ENCODE measurements around the gene CLASP1. TPM values are rescaled to one million over a fixed set of nuclear protein-coding genes. Genes with fewer than 3 reads are reported as not detected.
"Not testable (repeated sequence)": the region's sequence is repeated elsewhere in the genome, so short reads cannot be mapped to it uniquely, and the experiment has no call there.

The CLASP1 gene
- total and polyA plus RNA-seq, 2 experiments from 2014 or later = 20.1 to 37.4 TPM

DNA sequence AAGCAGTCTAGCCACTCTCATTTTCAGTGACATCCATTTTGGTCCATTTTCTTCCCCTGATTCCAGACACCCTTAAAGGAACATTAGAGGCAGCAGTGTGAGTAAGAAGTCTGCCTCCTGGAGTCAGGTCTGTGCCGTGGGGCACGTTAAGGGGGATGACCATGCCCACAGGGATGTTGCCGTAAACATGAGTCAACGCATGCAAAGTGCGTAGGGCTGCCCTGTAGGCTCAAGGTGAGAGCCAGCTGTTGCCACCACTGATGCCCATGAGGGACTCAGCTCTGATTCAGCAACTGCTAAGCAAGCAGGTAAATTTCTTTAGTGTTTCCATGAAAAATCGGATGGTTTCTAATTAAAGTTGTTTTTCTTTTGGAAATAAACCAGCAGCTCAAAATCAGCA is 302.9 kb downstream of the CLASP1 start:
- no peak for DNase-seq
- peaks cover 8% of the 10 kb centered on the region for H3K36me3 ChIP-seq (ENCODE audit: low read depth)
- TF ChIP-seq EZH2phosphoT487 (IDR thresholded peaks at IDR 0.05; ENCODE audit: insufficient read depth, low read depth) (no peak), EZH2 (IDR thresholded peaks at IDR 0.05; ENCODE audit: insufficient read depth, poor library complexity, severe bottlenecking) (no peak)
- no peaks in the 10 kb centered on the region for H3F3A ChIP-seq (ENCODE audit: insufficient read depth)
- H3K27me3 ChIP-seq (replicated peaks; ENCODE audit: insufficient read depth) = no peaks in the 10 kb centered on the region
- H3K4me2 ChIP-seq (ENCODE audit: unreplicated experiment) = no peak overlapping the region
- no peak overlapping the region for H3K27ac ChIP-seq
- no peaks in the 10 kb centered on the region for H4K20me1 ChIP-seq (ENCODE audit: insufficient read depth)
- no peaks in the 10 kb centered on the region for H3K9me3 ChIP-seq (ENCODE audit: low read depth)
- no peak overlapping the region for H3K4me3 ChIP-seq
- no peaks in the 10 kb centered on the region for H3K4me1 ChIP-seq (ENCODE audit: insufficient read depth)
- in situ Hi-C loops (cut with MboI) = no loop called here
- 93 to 96% methylated on average over 6 of the region's 6 CpGs for WGBS, 2 experiments (ENCODE audit: low coverage in 1 of 2, low lambda C conversion rate in 2 of 2, missing lambda C conversion rate in 2 of 2)
- no peaks in the 10 kb centered on the region for H3K9me2 ChIP-seq (ENCODE audit: insufficient read depth)
- H2AFZ ChIP-seq = no peak overlapping the region
- H3K9ac ChIP-seq = no peak overlapping the region
- H3K79me2 ChIP-seq (ENCODE audit: insufficient read depth) = no peaks in the 10 kb centered on the region

- in situ Hi-C loops (cut with MboI) = no loop called here
- DNase-seq = no peak
- no peak overlapping the region for H3K4me2 ChIP-seq (ENCODE audit: unreplicated experiment)
Measured at GRCh38 chr2:121345887-121346286, 303.4 kb downstream of the CLASP1 start.

GRCh38 chr2:121345101-121345500 is 304.2 kb downstream of the CLASP1 start:
- Histone ChIP-seq H3K4me3 (no peak overlapping the region), H3K4me1 (ENCODE audit: insufficient read depth) (no peaks in the 10 kb centered on the region), H3F3A (ENCODE audit: insufficient read depth) (no peaks in the 10 kb centered on the region), H3K79me2 (ENCODE audit: insufficient read depth) (no peaks in the 10 kb centered on the region), H3K36me3 (ENCODE audit: low read depth) (peaks cover 19% of the 10 kb centered on the region), H3K27me3 (replicated peaks; ENCODE audit: insufficient read depth) (no peaks in the 10 kb centered on the region), H3K27ac (no peak overlapping the region), H3K9me3 (ENCODE audit: low read depth) (no peaks in the 10 kb centered on the region), H3K9me2 (ENCODE audit: insufficient read depth) (no peaks in the 10 kb centered on the region), H4K20me1 (ENCODE audit: insufficient read depth) (no peaks in the 10 kb centered on the region), H3K4me2 (ENCODE audit: unreplicated experiment) (no peak overlapping the region), H3K9ac (no peak overlapping the region), H2AFZ (no peak overlapping the region)
- TF ChIP-seq EZH2phosphoT487 (IDR thresholded peaks at IDR 0.05; ENCODE audit: insufficient read depth, low read depth) (no peak), EZH2 (IDR thresholded peaks at IDR 0.05; ENCODE audit: insufficient read depth, poor library complexity, severe bottlenecking) (no peak)
- in situ Hi-C loops (cut with MboI) = no loop called here
- DNase-seq = no peak
- 94 to 100% methylated on average over 6 of the region's 6 CpGs for WGBS, 2 experiments (ENCODE audit: low coverage in 1 of 2, low lambda C conversion rate in 2 of 2, missing lambda C conversion rate in 2 of 2)

More at GRCh38 chr2:121345887-121346286, 303.4 kb downstream of the CLASP1 start:
- Histone ChIP-seq H3K4me3 (no peak overlapping the region), H3K4me1 (ENCODE audit: insufficient read depth) (no peaks in the 10 kb centered on the region), H2AFZ (no peak overlapping the region), H3K27ac (no peak overlapping the region), H3K79me2 (ENCODE audit: insufficient read depth) (no peaks in the 10 kb centered on the region), H3K36me3 (ENCODE audit: low read depth) (peaks cover 13% of the 10 kb centered on the region), H3K9me3 (ENCODE audit: low read depth) (no peaks in the 10 kb centered on the region), H3K9me2 (ENCODE audit: insufficient read depth) (no peaks in the 10 kb centered on the region), H3K9ac (no peak overlapping the region), H3K27me3 (replicated peaks; ENCODE audit: insufficient read depth) (no peaks in the 10 kb centered on the region), H4K20me1 (ENCODE audit: insufficient read depth) (no peaks in the 10 kb centered on the region), H3F3A (ENCODE audit: insufficient read depth) (no peaks in the 10 kb centered on the region)
- TF ChIP-seq EZH2phosphoT487 (IDR thresholded peaks at IDR 0.05; ENCODE audit: insufficient read depth, low read depth) (no peak), EZH2 (IDR thresholded peaks at IDR 0.05; ENCODE audit: insufficient read depth, poor library complexity, severe bottlenecking) (no peak)
- WGBS, 2 experiments (ENCODE audit: low coverage in 1 of 2, low lambda C conversion rate in 2 of 2, missing lambda C conversion rate in 2 of 2) = 42 to 48% methylated on average over 3 of the region's 3 CpGs

GRCh38 chr2:121343828-121344399 is 305.3 kb downstream of the CLASP1 start:
- H3K27me3 ChIP-seq (replicated peaks; ENCODE audit: insufficient read depth); H3K4me2 ChIP-seq (ENCODE audit: unreplicated experiment); H3K4me3 ChIP-seq; DNase-seq; H4K20me1 ChIP-seq (ENCODE audit: insufficient read depth); H3K9me3 ChIP-seq (ENCODE audit: low read depth); H3F3A ChIP-seq (ENCODE audit: insufficient read depth); H3K9ac ChIP-seq; H3K79me2 ChIP-seq (ENCODE audit: insufficient read depth); in situ Hi-C loops (cut with MboI); H3K9me2 ChIP-seq (ENCODE audit: insufficient read depth); H3K4me1 ChIP-seq (ENCODE audit: insufficient read depth); H2AFZ ChIP-seq; H3K27ac ChIP-seq: not testable (repeated sequence)
- peaks cover 29% of the 10 kb centered on the region for H3K36me3 ChIP-seq (ENCODE audit: low read depth)
- WGBS, 2 experiments (ENCODE audit: low coverage in 1 of 2, low lambda C conversion rate in 2 of 2, missing lambda C conversion rate in 2 of 2) = 95% methylated on average over 12 of the region's 12 CpGs

- no peak for DNase-seq
- no peaks in the 10 kb centered on the region for H3K4me1 ChIP-seq (ENCODE audit: insufficient read depth)
- no peaks in the 10 kb centered on the region for H3K79me2 ChIP-seq (ENCODE audit: insufficient read depth)
- no peaks in the 10 kb centered on the region for H3F3A ChIP-seq (ENCODE audit: insufficient read depth)
- 69 to 78% methylated on average over 2 of the region's 2 CpGs for WGBS, 2 experiments (ENCODE audit: low coverage in 1 of 2, low lambda C conversion rate in 2 of 2, missing lambda C conversion rate in 2 of 2)
- H3K4me3 ChIP-seq = no peak overlapping the region
- no peak overlapping the region for H3K4me2 ChIP-seq (ENCODE audit: unreplicated experiment)
- no peak overlapping the region for H3K9ac ChIP-seq
- no peaks in the 10 kb centered on the region for H3K9me2 ChIP-seq (ENCODE audit: insufficient read depth)
- H3K9me3 ChIP-seq (ENCODE audit: low read depth) = no peaks in the 10 kb centered on the region
- H3K27me3 ChIP-seq (replicated peaks; ENCODE audit: insufficient read depth) = no peaks in the 10 kb centered on the region
- H3K27ac ChIP-seq = no peak overlapping the region
- in situ Hi-C loops (cut with MboI) = no loop called here
- H2AFZ ChIP-seq = no peak overlapping the region
- H4K20me1 ChIP-seq (ENCODE audit: insufficient read depth) = no peaks in the 10 kb centered on the region
- H3K36me3 ChIP-seq (ENCODE audit: low read depth) = peaks cover 29% of the 10 kb centered on the region
- TF ChIP-seq EZH2phosphoT487 (IDR thresholded peaks at IDR 0.05; ENCODE audit: insufficient read depth, low read depth) (no peak), EZH2 (IDR thresholded peaks at IDR 0.05; ENCODE audit: insufficient read depth, poor library complexity, severe bottlenecking) (no peak)
Measured at GRCh38 chr2:121343191-121343590, 306.1 kb downstream of the CLASP1 start.

All from GM23248 (cell line).